HEK293 (cell line): Measurements from ENCODE around the gene PHLDB3.

Experiments
- CTCF ChIA-PET: fragments of 350-600 bp; formaldehyde crosslinking; extraction: SDS; loops from one replicate; lab custom pipeline; 2021; ENCODE audit warnings: antibody characterized with exemption; lab: Yijun Ruan, JAX
- POLR2A ChIA-PET: fragments of 300-600 bp; formaldehyde crosslinking; extraction: SDS; loops from one replicate; lab custom pipeline; 2020; ENCODE audit warnings: antibody characterized with exemption, inconsistent platforms; lab: Yijun Ruan, JAX
- H3K27ac ChIP-seq: fragments of 200-500 bp; sonication (Bioruptor generic); 2 replicates; pipeline ENCODE4 v1.5.1; 2014; ENCODE audit warnings: low read depth, low read length, control low read depth, inconsistent platforms; ENCODE audit errors: extremely low read depth
- H3K36me3 ChIP-seq, 2 experiments: fragments of 200-500 bp in 1 of 2; sonication (Bioruptor generic) in 1 of 2; 1 replicate in 1 of 2; 2 replicates in 1 of 2; pipeline ENCODE4 v1.5.1; 2014 to 2017; ENCODE audit warnings: inconsistent platforms in 2 of 2, low read length in 2 of 2; ENCODE audit not compliant: control insufficient read depth in 2 of 2, insufficient read depth in 1 of 2
- H3K4me1 ChIP-seq: fragments of 200-500 bp; sonication (Bioruptor generic); 2 replicates; pipeline ENCODE4 v1.5.1; 2014; ENCODE audit warnings: mild to moderate bottlenecking, low read length, inconsistent platforms; ENCODE audit not compliant: control insufficient read depth, insufficient read depth
- H3K4me3 ChIP-seq: 2 replicates; pipeline ENCODE4 v1.5.1; 2011; ENCODE audit warnings: low read depth, mild to moderate bottlenecking, control low read depth, low read length, moderate library complexity
- H3K9me3 ChIP-seq: fragments of 200-500 bp; sonication (Bioruptor generic); 2 replicates; pipeline ENCODE4 v1.5.1; 2014; ENCODE audit warnings: low read depth, low read length, inconsistent platforms; ENCODE audit not compliant: control insufficient read depth, insufficient read depth
- EGR2 ChIP-seq: fragments of 450-650 bp; formaldehyde crosslinking; IDR thresholded peaks from 2 replicates; pipeline ENCODE4 v1.5.1; 2016; ENCODE audit warnings: low read depth, missing biosample characterization, missing genetic modification characterization
- GLI4 ChIP-seq: fragments of 450-650 bp; formaldehyde crosslinking; IDR thresholded peaks from 2 replicates; pipeline ENCODE4 v1.5.1; 2016; ENCODE audit warnings: missing biosample characterization, missing genetic modification characterization
- GLIS1 ChIP-seq: fragments of 450-650 bp; formaldehyde crosslinking; IDR thresholded peaks from 2 replicates; pipeline ENCODE4 v1.5.1; 2016; ENCODE audit warnings: missing biosample characterization, missing genetic modification characterization
- HOXC10 ChIP-seq: sonication (generic); formaldehyde crosslinking; IDR thresholded peaks from 2 replicates; pipeline ENCODE4 v1.8.1; 2023; ENCODE audit warnings: mild to moderate bottlenecking, missing genetic modification reagents
- KLF10 ChIP-seq: fragments of 450-650 bp; IDR thresholded peaks from 2 replicates; pipeline ENCODE4 v1.5.1; 2018; ENCODE audit warnings: missing biosample characterization, mild to moderate bottlenecking, missing genetic modification characterization
- PRDM1 ChIP-seq: fragments of 450-650 bp; formaldehyde crosslinking; IDR thresholded peaks from 2 replicates; pipeline ENCODE4; 2016; ENCODE audit warnings: missing biosample characterization, missing genetic modification characterization
- ZBTB1 ChIP-seq: fragments of 450-650 bp; formaldehyde crosslinking; IDR thresholded peaks from 2 replicates; pipeline ENCODE4 v1.5.1; 2016; ENCODE audit warnings: missing biosample characterization, missing genetic modification characterization
- ZBTB17 ChIP-seq: fragments of 450-650 bp; formaldehyde crosslinking; IDR thresholded peaks from 2 replicates; pipeline ENCODE4 v1.5.1; 2016; ENCODE audit warnings: missing biosample characterization, missing genetic modification characterization
- ZBTB7A ChIP-seq: fragments of 450-650 bp; formaldehyde crosslinking; IDR thresholded peaks from 2 replicates; pipeline ENCODE4 v1.5.1; 2016; ENCODE audit warnings: low read depth, missing biosample characterization, missing genetic modification characterization
- ZIC2 ChIP-seq: fragments of 450-650 bp; formaldehyde crosslinking; IDR thresholded peaks from 2 replicates; pipeline ENCODE4 v1.5.1; 2016; ENCODE audit warnings: missing biosample characterization, missing genetic modification characterization
- ZNF121 ChIP-seq: fragments of 450-650 bp; formaldehyde crosslinking; IDR thresholded peaks from 2 replicates; pipeline ENCODE4 v1.5.1; 2016; ENCODE audit warnings: missing biosample characterization, missing genetic modification characterization
- ZNF146 ChIP-seq: fragments of 450-650 bp; formaldehyde crosslinking; IDR thresholded peaks from 2 replicates; pipeline ENCODE4 v1.5.1; 2016; ENCODE audit warnings: missing biosample characterization, missing genetic modification characterization
- ZNF16 ChIP-seq: fragments of 450-650 bp; formaldehyde crosslinking; IDR thresholded peaks from 2 replicates; pipeline ENCODE4 v1.5.1; 2016; ENCODE audit warnings: low read depth, missing biosample characterization, missing genetic modification characterization
- ZNF621 ChIP-seq: fragments of 450-650 bp; formaldehyde crosslinking; IDR thresholded peaks from 2 replicates; pipeline ENCODE4 v1.5.1; 2017; ENCODE audit warnings: missing biosample characterization, missing genetic modification characterization
- ZNF701 ChIP-seq: fragments of 450-650 bp; formaldehyde crosslinking; IDR thresholded peaks from 2 replicates; pipeline ENCODE4 v1.5.1; 2016; ENCODE audit warnings: missing biosample characterization, missing genetic modification characterization
- TF ChIP-seq, protein P1 (sequence below): fragments of 450-650 bp; formaldehyde crosslinking; IDR thresholded peaks from 2 replicates; pipeline ENCODE4 v1.5.1; 2016; ENCODE audit warnings: missing biosample characterization, missing genetic modification characterization
- TF ChIP-seq, protein P2 (sequence below): fragments of 450-650 bp; formaldehyde crosslinking; IDR thresholded peaks from 2 replicates; pipeline ENCODE4 v1.5.1; 2016; ENCODE audit warnings: missing biosample characterization, missing genetic modification characterization

Gene PHLDB3

GRCh38 chr19:43483281-43483680 is 21.3 kb downstream of the PHLDB3 start:
- Histone ChIP-seq H3K36me3 (peaks cover 0 to 11% of the 10 kb centered on the region in 2 experiments; a peak in 1 of 3 replicates), H3K9me3 (no peaks in the 10 kb centered on the region), H3K4me1 (no peaks in the 10 kb centered on the region), H3K4me3 (no peak overlapping the region), H3K27ac (no peak overlapping the region)
- CTCF ChIA-PET: interaction anchor here (0.7 to 4.6 kb wide), 6 partner anchors 15 to 51 kb away, joined by 3 to 24 read pairs (median 5); no protein-coding TSS in a partner anchor
- POLR2A ChIA-PET: interaction anchor here (1.1 to 2.1 kb wide), 2 partner anchors 13 to 21 kb away, joined by 6 to 11 read pairs; partner anchors contain the start of gene PHLDB3
- TF ChIP-seq, protein P1, sequence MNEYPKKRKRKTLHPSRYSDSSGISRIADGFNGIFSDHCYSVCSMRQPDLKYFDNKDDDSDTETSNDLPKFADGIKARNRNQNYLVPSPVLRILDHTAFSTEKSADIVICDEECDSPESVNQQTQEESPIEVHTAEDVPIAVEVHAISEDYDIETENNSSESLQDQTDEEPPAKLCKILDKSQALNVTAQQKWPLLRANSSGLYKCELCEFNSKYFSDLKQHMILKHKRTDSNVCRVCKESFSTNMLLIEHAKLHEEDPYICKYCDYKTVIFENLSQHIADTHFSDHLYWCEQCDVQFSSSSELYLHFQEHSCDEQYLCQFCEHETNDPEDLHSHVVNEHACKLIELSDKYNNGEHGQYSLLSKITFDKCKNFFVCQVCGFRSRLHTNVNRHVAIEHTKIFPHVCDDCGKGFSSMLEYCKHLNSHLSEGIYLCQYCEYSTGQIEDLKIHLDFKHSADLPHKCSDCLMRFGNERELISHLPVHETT (tag by site-specific recombination): no peak
- TF ChIP-seq EGR2 (tag by site-specific recombination) (peak; percentile 34; the same call in 1 of the 2 replicates), ZNF121 (tag by site-specific recombination) (peak; percentile 40; the same call in 1 of the 2 replicates)

DNA sequence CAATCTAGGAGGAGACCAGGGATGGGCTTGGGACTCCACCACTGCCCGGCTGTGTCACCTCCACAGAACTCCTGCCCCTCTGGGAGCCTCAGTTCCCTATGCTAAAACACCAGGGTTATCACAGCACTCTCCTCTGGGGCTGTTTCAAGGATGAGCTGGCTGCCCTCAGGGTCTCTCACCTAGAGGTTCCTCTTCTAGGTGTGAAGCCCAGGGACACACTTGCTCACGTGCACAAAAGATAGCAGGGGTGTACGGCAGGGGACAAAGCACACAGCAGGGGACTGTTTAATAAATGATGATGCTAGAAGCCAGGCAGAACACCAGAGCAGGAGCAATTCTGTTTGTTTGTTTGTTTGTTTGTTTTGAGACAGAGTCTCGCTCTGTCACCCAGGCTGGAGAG is 22.4 kb downstream of the PHLDB3 start:
- ChIA-PET CTCF (interaction anchor here (0.6 to 4.6 kb wide), 7 partner anchors 14 to 270 kb away, joined by 3 to 24 read pairs (median 4); no protein-coding TSS in a partner anchor), POLR2A (interaction anchor here (0.7 to 2.1 kb wide), 3 partner anchors 9 to 22 kb away, joined by 3 to 11 read pairs (median 4); partner anchors contain the start of gene PHLDB3)
- no peak overlapping the region for H3K4me3 ChIP-seq
- no peaks in the 10 kb centered on the region for H3K4me1 ChIP-seq
- TF ChIP-seq ZNF146 (tag by site-specific recombination) (no peak), ZBTB7A (tag by site-specific recombination) (no peak), ZNF16 (tag by site-specific recombination) (no peak), GLI4 (tag by site-specific recombination) (no peak), HOXC10 (CRISPR knock-in tag) (no peak), ZNF701 (tag by site-specific recombination) (no peak), ZBTB17 (no peak), ZNF621 (tag by site-specific recombination) (no peak), GLIS1 (tag by site-specific recombination) (peak; percentile 84), ZBTB1 (tag by site-specific recombination) (no peak), ZIC2 (tag by site-specific recombination) (peak; percentile 92)
- TF ChIP-seq, protein P2, sequence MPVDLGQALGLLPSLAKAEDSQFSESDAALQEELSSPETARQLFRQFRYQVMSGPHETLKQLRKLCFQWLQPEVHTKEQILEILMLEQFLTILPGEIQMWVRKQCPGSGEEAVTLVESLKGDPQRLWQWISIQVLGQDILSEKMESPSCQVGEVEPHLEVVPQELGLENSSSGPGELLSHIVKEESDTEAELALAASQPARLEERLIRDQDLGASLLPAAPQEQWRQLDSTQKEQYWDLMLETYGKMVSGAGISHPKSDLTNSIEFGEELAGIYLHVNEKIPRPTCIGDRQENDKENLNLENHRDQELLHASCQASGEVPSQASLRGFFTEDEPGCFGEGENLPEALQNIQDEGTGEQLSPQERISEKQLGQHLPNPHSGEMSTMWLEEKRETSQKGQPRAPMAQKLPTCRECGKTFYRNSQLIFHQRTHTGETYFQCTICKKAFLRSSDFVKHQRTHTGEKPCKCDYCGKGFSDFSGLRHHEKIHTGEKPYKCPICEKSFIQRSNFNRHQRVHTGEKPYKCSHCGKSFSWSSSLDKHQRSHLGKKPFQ (tag by site-specific recombination): peak; percentile 87
- no peak overlapping the region for H3K27ac ChIP-seq
- H3K9me3 ChIP-seq: no peaks in the 10 kb centered on the region
- peaks cover 0 to 11% of the 10 kb centered on the region in 2 experiments; a peak in 1 of 3 replicates for H3K36me3 ChIP-seq

- H3K9me3 ChIP-seq: no peaks in the 10 kb centered on the region
- ChIA-PET CTCF (interaction anchor here (0.6 to 4.6 kb wide), 7 partner anchors 16 to 270 kb away, joined by 3 to 24 read pairs (median 3); no protein-coding TSS in a partner anchor), POLR2A (interaction anchor here (0.7 to 0.8 kb wide), 3 partner anchors 10 to 25 kb away, joined by 3 to 4 read pairs (median 4); no protein-coding TSS in a partner anchor)
- H3K27ac ChIP-seq: no peak overlapping the region
- no peaks in the 10 kb centered on the region for H3K4me1 ChIP-seq
- no peak overlapping the region for H3K4me3 ChIP-seq
- H3K36me3 ChIP-seq: peaks cover 0 to 11% of the 10 kb centered on the region in 2 experiments; a peak in 1 of 3 replicates
- no peak for TF ChIP-seq KLF10 (tag by site-specific recombination)
- TF ChIP-seq PRDM1 (tag by site-specific recombination): peak; percentile 90
- TF ChIP-seq, protein P2 (tag by site-specific recombination): 0 out of 2 replicates have a peak, but pooled peaks have one; percentile 21
- TF ChIP-seq, all 188 proteins: peak for 2
Measured at GRCh38 chr19:43481701-43482100, 22.8 kb downstream of the PHLDB3 start.
